Measurements from ENCODE around the gene ICE2.

The ICE2 gene

GRCh38 chr15:60520825-60521368 is 42.0 kb upstream of the ICE2 start:
- no peaks in the 10 kb centered on the region for H3K27me3 ChIP-seq (ENCODE audit: insufficient read depth, insufficient read length)
- DNase-seq (ENCODE audit: low read depth, low spot score), result peak; percentile 70
- TF ChIP-seq ZNF274 (IDR thresholded peaks at IDR 0.05; ENCODE audit: low read depth, low read length) (no peak), SUZ12 (IDR thresholded peaks at IDR 0.05; ENCODE audit: extremely low read depth, insufficient read depth, insufficient read length) (no peak), YY1 (IDR thresholded peaks at IDR 0.05; ENCODE audit: insufficient read depth, insufficient read length) (no peak)
- no peak overlapping the region for H3K4me3 ChIP-seq (ENCODE audit: insufficient read length, low read depth)
- H3K36me3 ChIP-seq (ENCODE audit: insufficient read depth, insufficient read length, low read length), result no peaks in the 10 kb centered on the region
- no peak overlapping the region for H3K9ac ChIP-seq (ENCODE audit: insufficient read length, low read depth)
- H3K4me1 ChIP-seq (ENCODE audit: insufficient read depth, insufficient read length), result no peaks in the 10 kb centered on the region
- H3K9me3 ChIP-seq (ENCODE audit: insufficient read depth, low read length), result no peaks in the 10 kb centered on the region

- no peak for DNase-seq (ENCODE audit: low read depth, low spot score)
- TF ChIP-seq ZNF274 (IDR thresholded peaks at IDR 0.05; ENCODE audit: low read depth, low read length), result no peak
- TF ChIP-seq YY1 (IDR thresholded peaks at IDR 0.05; ENCODE audit: insufficient read depth, insufficient read length), result no peak
- TF ChIP-seq SUZ12 (IDR thresholded peaks at IDR 0.05; ENCODE audit: extremely low read depth, insufficient read depth, insufficient read length), result no peak
- no peak overlapping the region for H3K4me3 ChIP-seq (ENCODE audit: insufficient read length, low read depth)
- H3K9me3 ChIP-seq (ENCODE audit: insufficient read depth, low read length), result no peaks in the 10 kb centered on the region
- no peaks in the 10 kb centered on the region for H3K4me1 ChIP-seq (ENCODE audit: insufficient read depth, insufficient read length)
- no peaks in the 10 kb centered on the region for H3K36me3 ChIP-seq (ENCODE audit: insufficient read depth, insufficient read length, low read length)
- no peak overlapping the region for H3K9ac ChIP-seq (ENCODE audit: insufficient read length, low read depth)
- H3K27me3 ChIP-seq (ENCODE audit: insufficient read depth, insufficient read length), result no peaks in the 10 kb centered on the region
These were observed 41.3 kb upstream of the ICE2 start for GRCh38 chr15:60520013-60520824.

- H3K9me3 ChIP-seq (ENCODE audit: insufficient read depth, low read length), result no peaks in the 10 kb centered on the region
- no peaks in the 10 kb centered on the region for H3K36me3 ChIP-seq (ENCODE audit: insufficient read depth, insufficient read length, low read length)
- no peak overlapping the region for H3K9ac ChIP-seq (ENCODE audit: insufficient read length, low read depth)
- no peaks in the 10 kb centered on the region for H3K4me1 ChIP-seq (ENCODE audit: insufficient read depth, insufficient read length)
- TF ChIP-seq YY1 (IDR thresholded peaks at IDR 0.05; ENCODE audit: insufficient read depth, insufficient read length) (no peak), SUZ12 (IDR thresholded peaks at IDR 0.05; ENCODE audit: extremely low read depth, insufficient read depth, insufficient read length) (no peak), ZNF274 (IDR thresholded peaks at IDR 0.05; ENCODE audit: low read depth, low read length) (no peak)
- no peak overlapping the region for H3K4me3 ChIP-seq (ENCODE audit: insufficient read length, low read depth)
- DNase-seq (ENCODE audit: low read depth, low spot score), result no peak
- no peaks in the 10 kb centered on the region for H3K27me3 ChIP-seq (ENCODE audit: insufficient read depth, insufficient read length)
These were observed 40.3 kb upstream of the ICE2 start for GRCh38 chr15:60519218-60519617.

GRCh38 chr15:60518511-60518910 is 39.6 kb upstream of the ICE2 start:
- DNase-seq (ENCODE audit: low read depth, low spot score), result no peak

GRCh38 chr15:60514261-60514881 is 35.4 kb upstream of the ICE2 start:
- TF ChIP-seq SUZ12 (IDR thresholded peaks at IDR 0.05; ENCODE audit: extremely low read depth, insufficient read depth, insufficient read length) (no peak), ZNF274 (IDR thresholded peaks at IDR 0.05; ENCODE audit: low read depth, low read length) (no peak), YY1 (IDR thresholded peaks at IDR 0.05; ENCODE audit: insufficient read depth, insufficient read length) (no peak)
- no peaks in the 10 kb centered on the region for H3K4me1 ChIP-seq (ENCODE audit: insufficient read depth, insufficient read length)
- peaks cover 5% of the 10 kb centered on the region for H3K36me3 ChIP-seq (ENCODE audit: insufficient read depth, insufficient read length, low read length)
- H3K9ac ChIP-seq (ENCODE audit: insufficient read length, low read depth), result no peak overlapping the region
- no peaks in the 10 kb centered on the region for H3K27me3 ChIP-seq (ENCODE audit: insufficient read depth, insufficient read length)
- H3K9me3 ChIP-seq (ENCODE audit: insufficient read depth, low read length), result no peaks in the 10 kb centered on the region
- DNase-seq (ENCODE audit: low read depth, low spot score), result no peak
- no peak overlapping the region for H3K4me3 ChIP-seq (ENCODE audit: insufficient read length, low read depth)

More at GRCh38 chr15:60518511-60518910, 39.6 kb upstream of the ICE2 start:
- H3K4me1 ChIP-seq (ENCODE audit: insufficient read depth, insufficient read length), result no peaks in the 10 kb centered on the region
- H3K9ac ChIP-seq (ENCODE audit: insufficient read length, low read depth), result no peak overlapping the region
- H3K9me3 ChIP-seq (ENCODE audit: insufficient read depth, low read length), result no peaks in the 10 kb centered on the region
- H3K4me3 ChIP-seq (ENCODE audit: insufficient read length, low read depth), result no peak overlapping the region
- H3K27me3 ChIP-seq (ENCODE audit: insufficient read depth, insufficient read length), result no peaks in the 10 kb centered on the region
- no peaks in the 10 kb centered on the region for H3K36me3 ChIP-seq (ENCODE audit: insufficient read depth, insufficient read length, low read length)
- TF ChIP-seq SUZ12 (IDR thresholded peaks at IDR 0.05; ENCODE audit: extremely low read depth, insufficient read depth, insufficient read length), result no peak
- no peak for TF ChIP-seq YY1 (IDR thresholded peaks at IDR 0.05; ENCODE audit: insufficient read depth, insufficient read length)
- no peak for TF ChIP-seq ZNF274 (IDR thresholded peaks at IDR 0.05; ENCODE audit: low read depth, low read length)

- no peaks in the 10 kb centered on the region for H3K27me3 ChIP-seq (ENCODE audit: insufficient read depth, insufficient read length)
- H3K9me3 ChIP-seq (ENCODE audit: insufficient read depth, low read length), result no peaks in the 10 kb centered on the region
- H3K9ac ChIP-seq (ENCODE audit: insufficient read length, low read depth), result no peak overlapping the region
- no peaks in the 10 kb centered on the region for H3K4me1 ChIP-seq (ENCODE audit: insufficient read depth, insufficient read length)
- peaks cover 5% of the 10 kb centered on the region for H3K36me3 ChIP-seq (ENCODE audit: insufficient read depth, insufficient read length, low read length)
- TF ChIP-seq YY1 (IDR thresholded peaks at IDR 0.05; ENCODE audit: insufficient read depth, insufficient read length) (no peak), ZNF274 (IDR thresholded peaks at IDR 0.05; ENCODE audit: low read depth, low read length) (no peak)
- no peak for DNase-seq (ENCODE audit: low read depth, low spot score)
- no peak overlapping the region for H3K4me3 ChIP-seq (ENCODE audit: insufficient read length, low read depth)
These were observed 34.7 kb upstream of the ICE2 start for GRCh38 chr15:60513676-60514075.

GRCh38 chr15:60512937-60513336 is 34.0 kb upstream of the ICE2 start:
- Histone ChIP-seq H3K4me1 (ENCODE audit: insufficient read depth, insufficient read length) (no peaks in the 10 kb centered on the region), H3K36me3 (ENCODE audit: insufficient read depth, insufficient read length, low read length) (peaks cover 5% of the 10 kb centered on the region)
- DNase-seq (ENCODE audit: low read depth, low spot score), result no peak

More at GRCh38 chr15:60512937-60513336, 34.0 kb upstream of the ICE2 start:
- no peaks in the 10 kb centered on the region for H3K27me3 ChIP-seq (ENCODE audit: insufficient read depth, insufficient read length)
- H3K9me3 ChIP-seq (ENCODE audit: insufficient read depth, low read length), result no peaks in the 10 kb centered on the region
- no peak overlapping the region for H3K9ac ChIP-seq (ENCODE audit: insufficient read length, low read depth)
- H3K4me3 ChIP-seq (ENCODE audit: insufficient read length, low read depth), result no peak overlapping the region
- TF ChIP-seq SUZ12 (IDR thresholded peaks at IDR 0.05; ENCODE audit: extremely low read depth, insufficient read depth, insufficient read length) (no peak), ZNF274 (IDR thresholded peaks at IDR 0.05; ENCODE audit: low read depth, low read length) (no peak), YY1 (IDR thresholded peaks at IDR 0.05; ENCODE audit: insufficient read depth, insufficient read length) (no peak)
